Fibroblast of skin of back (primary cell): Measurements from ENCODE around the gene SLC16A10.
A peak's percentile ranks its signal among the peaks of the same experiment; 100 is the strongest.
"Not testable (repeated sequence)": the region's sequence is repeated elsewhere in the genome, so short reads cannot be mapped to it uniquely, and the experiment has no call there.

Experiments
- DNase-seq: peaks from one replicate; pipeline ENCODE4 v3.0.0-alpha.2; 2013

Gene SLC16A10

GRCh38 chr6:111189666-111190210 lies 102.4 kb downstream of the SLC16A10 start:
- not testable (repeated sequence) for DNase-seq

GRCh38 chr6:111190637-111191036 lies 103.3 kb downstream of the SLC16A10 start:
- no peak for DNase-seq

- DNase-seq = not testable (repeated sequence)
Observed at GRCh38 chr6:111191136-111191535, 103.8 kb downstream of the SLC16A10 start.

DNA sequence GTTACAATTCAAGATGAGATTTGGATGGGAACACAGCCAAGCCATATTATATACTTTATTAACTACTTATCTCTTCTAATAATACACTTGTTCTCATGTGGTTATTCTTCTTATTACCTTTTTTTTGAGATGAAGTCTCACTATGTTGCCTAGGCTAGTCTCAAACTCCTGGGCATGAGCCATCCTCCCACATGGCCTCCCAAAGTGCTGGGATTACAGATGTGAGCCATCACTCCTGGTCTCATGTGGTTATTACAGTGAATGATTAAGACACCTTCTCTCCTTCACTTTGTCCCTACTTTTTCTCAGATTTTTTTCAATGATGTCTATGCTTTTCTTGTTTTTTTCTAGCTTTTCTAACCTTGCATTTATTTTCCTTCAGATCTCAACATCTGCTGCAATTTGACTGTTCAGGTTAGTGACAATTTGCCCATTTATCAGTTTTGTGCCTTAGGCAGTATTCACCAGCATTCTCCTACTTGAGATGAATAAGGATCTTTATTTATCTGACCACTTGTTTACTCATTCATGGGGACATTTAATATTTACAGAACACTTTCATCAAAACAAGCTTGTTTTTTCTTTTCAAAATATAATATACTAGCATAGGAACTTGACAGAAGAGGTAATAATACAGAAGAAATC lies 105.7 kb downstream of the SLC16A10 start:
- DNase-seq = no peak

DNA sequence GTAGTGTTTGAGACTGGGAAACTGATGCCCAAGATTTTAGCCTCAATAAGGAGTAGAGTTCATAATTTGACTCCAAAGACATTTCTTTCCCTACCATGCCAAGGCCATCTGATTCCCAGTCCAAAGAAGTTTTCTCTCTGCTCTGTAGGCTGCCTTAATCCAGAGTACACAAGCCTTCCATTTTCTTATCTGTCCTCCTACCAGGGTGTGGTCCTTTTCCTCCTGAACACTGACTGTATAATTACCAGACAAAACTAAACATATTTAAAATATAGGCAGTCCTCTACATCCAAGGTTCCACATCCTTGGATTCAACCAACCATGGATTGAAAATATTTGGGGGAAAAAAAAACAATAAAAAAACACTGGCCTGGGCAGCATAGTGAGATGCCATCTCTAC lies 108.4 kb downstream of the SLC16A10 start:
- no peak for DNase-seq

- DNase-seq = no peak
Observed at GRCh38 chr6:111198841-111199240, 111.5 kb downstream of the SLC16A10 start.

DNA sequence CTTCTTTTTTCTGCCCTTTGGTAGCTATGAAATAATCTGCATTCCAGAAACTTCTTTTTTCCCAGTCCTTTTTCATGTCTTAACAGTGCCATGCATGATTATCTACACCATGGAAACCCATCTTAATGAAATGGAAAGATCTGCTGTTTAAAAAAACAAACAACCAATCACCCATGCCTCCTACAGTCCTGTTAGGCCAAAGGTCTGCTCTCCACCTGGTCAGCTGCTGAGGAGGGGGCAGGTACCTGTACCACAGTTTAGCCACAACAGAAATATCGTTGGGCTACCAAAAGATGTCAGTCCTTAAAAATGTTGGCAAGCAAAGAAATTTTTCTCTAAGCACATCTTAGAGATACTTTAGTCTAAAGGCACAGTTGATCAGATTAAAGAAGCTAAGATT lies 112.6 kb downstream of the SLC16A10 start:
- DNase-seq = no peak

DNA sequence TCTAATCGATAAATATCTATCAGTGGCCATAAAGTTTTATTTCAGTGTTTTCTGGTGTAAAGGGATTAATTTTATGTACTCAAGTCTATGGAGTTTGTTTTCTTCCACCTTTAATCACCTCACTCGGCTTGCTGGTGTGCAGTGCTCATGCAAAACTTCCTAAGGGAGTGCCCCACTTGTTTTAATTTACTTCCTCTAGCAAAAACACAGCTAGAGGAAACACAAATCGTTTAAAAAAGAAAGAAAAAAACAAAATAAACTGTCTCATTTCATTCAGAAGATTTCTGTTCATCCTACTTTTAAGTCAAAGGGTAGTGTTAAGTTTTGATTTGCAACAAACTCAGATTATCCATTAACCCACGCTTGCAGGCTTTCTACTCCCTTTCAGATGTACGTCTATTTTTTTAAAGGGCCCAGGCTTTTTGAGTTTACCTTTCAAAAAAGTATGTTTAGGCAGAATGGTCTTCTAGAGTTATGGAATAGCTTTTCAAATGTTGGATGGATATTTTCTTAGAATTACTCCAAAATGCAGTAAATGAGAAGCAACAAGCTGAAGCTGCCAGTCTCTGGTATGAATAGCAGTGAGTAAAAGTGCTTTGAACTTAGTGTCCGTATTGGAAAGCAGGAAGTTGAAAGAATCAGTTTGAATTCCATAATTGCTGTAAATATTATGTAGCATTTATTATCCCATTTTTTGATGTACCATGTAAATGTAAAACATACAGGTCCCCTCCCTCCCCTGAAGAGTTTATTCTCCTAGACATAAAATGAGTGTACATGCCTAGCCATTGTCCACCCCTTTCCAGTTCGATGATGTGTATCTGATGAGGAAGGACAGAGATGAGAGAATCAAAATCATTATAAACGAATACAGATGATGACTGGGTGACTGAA lies 113.3 kb downstream of the SLC16A10 start:
- DNase-seq = no peak

- no peak for DNase-seq
Observed at GRCh38 chr6:111201244-111201554, 113.9 kb downstream of the SLC16A10 start.

GRCh38 chr6:111201764-111202163 lies 114.5 kb downstream of the SLC16A10 start:
- DNase-seq = no peak

DNA sequence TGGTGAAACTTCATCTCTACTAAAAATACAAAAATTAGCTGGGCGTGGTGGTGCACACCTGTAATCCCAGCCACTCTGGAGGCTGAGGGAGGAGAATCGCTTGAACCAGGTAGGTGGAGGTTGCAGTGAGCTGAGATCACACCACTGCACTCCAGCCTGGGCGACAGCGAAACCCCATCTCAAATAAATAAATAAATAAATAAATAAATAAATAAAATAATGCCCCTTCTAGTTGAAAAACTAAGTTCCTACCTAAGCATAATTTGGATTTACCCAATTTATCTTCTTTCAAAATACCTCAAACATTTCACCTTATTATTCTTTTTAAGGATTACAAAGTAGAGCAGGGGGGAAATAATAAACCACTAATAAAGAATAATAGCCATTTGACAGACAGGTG lies 116.2 kb downstream of the SLC16A10 start:
- DNase-seq = not testable (repeated sequence)

GRCh38 chr6:111204305-111204704 lies 117.0 kb downstream of the SLC16A10 start:
- no peak for DNase-seq

DNA sequence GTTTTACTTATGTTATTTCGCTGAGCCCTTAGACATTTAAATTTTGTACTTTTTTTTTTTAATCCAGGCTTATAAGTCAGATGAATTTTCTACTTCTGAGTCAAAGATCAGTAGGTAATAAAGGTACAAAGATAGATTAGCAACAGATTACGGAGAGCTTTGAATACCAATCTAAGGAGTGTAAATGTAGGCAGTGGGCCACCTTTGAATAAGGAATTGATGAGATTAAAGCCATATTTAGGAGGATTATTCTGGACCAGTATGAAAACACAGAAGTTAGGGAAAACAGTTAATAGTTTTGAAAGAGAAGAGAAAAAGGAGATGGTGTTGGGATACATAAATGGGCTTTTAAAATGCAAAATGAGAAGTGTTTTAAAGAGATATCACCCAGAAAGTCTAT lies 117.6 kb downstream of the SLC16A10 start:
- DNase-seq = no peak

DNA sequence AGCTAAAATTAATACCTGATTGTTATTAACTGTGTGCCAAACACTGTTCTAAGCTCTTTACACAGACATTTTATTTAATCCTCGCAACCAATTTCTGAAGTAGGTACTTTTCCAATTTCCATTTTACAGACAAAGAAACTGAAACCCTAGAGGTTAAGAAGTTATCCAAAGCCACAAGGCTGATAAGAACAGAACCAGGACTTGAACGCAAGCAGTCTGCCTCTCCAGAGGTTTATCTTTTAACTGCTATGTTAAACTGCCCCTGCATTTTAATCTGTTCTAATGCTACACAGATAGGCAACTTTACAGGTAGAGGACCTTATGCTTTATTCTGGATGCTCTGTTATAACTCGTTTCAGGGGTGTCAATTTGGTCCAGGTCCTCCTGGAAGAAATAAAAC lies 118.2 kb downstream of the SLC16A10 start:
- DNase-seq = no peak

DNA sequence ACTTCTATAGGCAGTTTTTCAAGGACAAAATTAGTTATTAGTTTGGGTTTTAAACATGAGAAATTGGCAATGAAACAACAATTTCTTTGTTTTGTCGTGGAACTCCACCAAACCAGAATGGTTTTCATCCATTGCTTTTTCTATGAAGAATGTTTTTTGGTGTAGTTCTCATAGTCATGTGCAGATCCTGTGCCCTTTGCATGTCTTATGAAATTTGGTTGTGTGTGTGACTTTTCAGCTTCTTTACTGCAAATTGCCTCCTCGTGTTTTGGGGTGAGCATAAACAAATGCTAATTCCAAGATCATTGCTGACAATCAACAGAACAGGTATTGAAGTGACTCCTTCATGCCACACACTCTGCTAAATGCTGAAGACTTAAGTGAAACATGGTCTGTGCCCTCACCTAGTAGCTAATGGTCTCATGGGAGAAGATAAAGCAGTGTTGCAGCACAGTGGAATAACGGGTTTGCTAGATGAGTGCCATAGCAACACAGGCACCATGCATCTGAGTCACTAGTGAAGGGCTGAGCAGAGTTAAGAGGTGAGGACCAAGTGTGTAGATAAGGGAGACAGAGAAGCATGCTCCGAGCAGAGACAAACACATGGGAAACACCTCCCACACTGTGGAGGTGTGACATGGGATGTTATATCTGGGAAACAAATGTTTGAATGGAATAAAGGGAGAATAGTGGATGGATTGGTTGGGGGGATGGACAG lies 120.0 kb downstream of the SLC16A10 start:
- DNase-seq = no peak

DNA sequence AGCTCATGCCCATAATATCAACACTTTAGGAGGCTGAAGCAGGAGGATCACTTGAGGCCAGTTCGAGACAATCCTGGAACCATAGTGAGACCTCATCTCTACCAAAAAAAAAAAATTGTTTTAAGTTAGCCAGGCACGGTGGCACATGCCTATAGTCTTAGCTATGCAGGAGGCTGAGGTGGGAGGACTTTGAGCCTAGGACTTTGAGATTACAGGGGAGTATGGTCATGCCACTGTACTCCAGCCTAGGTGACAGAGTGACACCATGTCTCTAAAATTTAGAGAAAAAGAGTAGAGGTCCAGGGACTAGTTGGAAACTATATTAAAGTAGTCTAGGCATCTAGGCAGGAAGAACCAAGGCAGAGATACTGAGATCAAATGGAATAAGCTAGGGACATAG lies 121.6 kb downstream of the SLC16A10 start:
- no peak for DNase-seq

GRCh38 chr6:111210194-111210728 lies 123.0 kb downstream of the SLC16A10 start:
- peak; percentile 59 for DNase-seq

DNA sequence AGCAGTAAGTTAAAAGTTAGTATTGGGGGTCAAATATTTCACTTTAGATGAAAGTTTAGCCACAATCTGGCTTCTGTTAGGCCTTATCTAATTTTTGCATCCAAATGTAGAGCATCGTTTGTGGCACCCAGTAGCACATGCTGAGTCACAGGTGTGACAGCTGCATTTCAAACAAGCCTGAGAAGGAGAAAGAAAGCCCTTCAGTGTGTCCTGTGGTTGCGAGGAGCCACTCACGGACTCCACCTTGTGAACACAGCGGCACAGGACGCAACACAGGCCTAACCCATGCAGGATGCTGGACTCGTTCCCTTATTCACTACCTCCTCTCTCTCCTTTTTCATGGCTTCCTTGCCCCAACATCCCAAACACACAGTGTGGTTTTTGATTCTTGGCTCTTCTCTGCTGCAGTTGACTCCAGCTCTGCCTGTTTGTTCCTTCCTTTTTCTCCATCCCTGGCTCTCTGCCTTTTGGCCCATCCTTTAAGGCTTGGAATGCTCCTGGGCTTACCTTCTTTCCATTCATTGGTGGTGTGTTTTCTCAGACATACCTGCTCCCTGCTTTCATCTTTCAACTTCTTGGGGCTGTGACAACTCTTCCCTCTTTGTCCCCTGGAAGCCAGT lies 124.2 kb downstream of the SLC16A10 start:
- no peak for DNase-seq

- DNase-seq = no peak
Observed at GRCh38 chr6:111212625-111213024, 125.3 kb downstream of the SLC16A10 start.

DNA sequence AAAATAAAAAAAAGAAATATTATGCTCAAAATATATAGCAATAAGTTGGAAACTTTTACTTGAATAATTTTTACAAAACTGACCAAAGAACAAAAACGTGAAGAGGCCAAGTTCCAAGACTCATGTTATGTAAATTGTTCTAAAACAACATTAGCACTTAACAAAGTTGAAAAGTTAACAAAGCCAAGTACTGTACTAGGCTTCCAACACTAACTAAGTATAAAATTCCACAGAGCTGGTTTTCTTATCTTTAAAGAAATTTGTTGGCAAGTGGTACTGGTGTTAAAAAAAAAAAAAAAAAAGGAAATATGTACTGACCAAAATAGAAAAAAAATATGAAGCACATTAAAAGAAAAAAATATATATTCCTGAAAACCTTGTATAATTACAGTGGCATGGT lies 127.8 kb downstream of the SLC16A10 start:
- DNase-seq = no peak

GRCh38 chr6:111219785-111220184 lies 132.5 kb downstream of the SLC16A10 start:
- DNase-seq = no peak

DNA sequence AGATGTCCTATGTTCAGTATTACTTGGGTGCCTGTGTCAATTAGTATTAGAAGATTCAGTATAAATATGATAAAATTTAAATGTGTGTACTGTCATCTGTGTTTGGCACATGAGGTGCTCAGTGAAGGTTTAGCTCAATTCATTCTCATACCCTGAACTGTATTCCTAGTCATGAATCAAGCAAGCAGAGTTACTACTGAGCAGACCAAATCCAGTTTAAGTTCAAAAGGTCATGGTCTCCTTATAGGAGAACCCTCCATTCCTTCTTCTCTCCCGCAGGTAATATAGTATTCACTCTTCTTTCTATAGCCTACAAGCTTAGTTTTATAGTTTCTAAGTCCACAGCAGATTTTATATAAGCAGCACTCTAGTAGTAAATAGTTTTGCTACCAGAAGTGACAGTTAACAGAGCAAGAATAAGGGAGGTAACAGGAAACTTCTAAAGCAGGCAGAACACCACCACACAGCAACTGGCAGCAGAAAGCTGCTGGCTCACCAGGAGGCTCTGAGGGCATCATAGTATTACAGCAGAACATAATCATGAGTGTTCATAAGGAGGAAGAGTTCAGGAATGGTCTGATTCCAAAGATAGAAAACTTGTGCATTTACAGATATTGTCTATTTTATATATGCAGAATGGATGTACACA lies 133.2 kb downstream of the SLC16A10 start:
- DNase-seq = no peak
